ENCODE results near the gene TSPAN9.

Gene TSPAN9

GRCh38 chr12:3129301-3130056 lies 52.3 kb downstream of the TSPAN9 start:
- peak; percentile 40 for DNase-seq

- DNase-seq: no peak
These were observed 53.1 kb downstream of the TSPAN9 start for GRCh38 chr12:3130057-3130830.

GRCh38 chr12:3131129-3131528 lies 54.0 kb downstream of the TSPAN9 start:
- DNase-seq: no peak

- no peak for DNase-seq
These were observed 55.6 kb downstream of the TSPAN9 start for GRCh38 chr12:3132636-3133404.

- DNase-seq: no peak
These were observed 56.2 kb downstream of the TSPAN9 start for GRCh38 chr12:3133405-3133783.

- DNase-seq: no peak
These were observed 56.9 kb downstream of the TSPAN9 start for GRCh38 chr12:3134126-3134525.

- DNase-seq: no peak
These were observed 57.5 kb downstream of the TSPAN9 start for GRCh38 chr12:3134526-3135135.

- DNase-seq: peak; percentile 43
These were observed 58.6 kb downstream of the TSPAN9 start for GRCh38 chr12:3135522-3136461.

- DNase-seq: no peak
These were observed 59.6 kb downstream of the TSPAN9 start for GRCh38 chr12:3136641-3137267.

GRCh38 chr12:3137268-3137781 lies 60.1 kb downstream of the TSPAN9 start:
- no peak for DNase-seq

- no peak for DNase-seq
These were observed 60.8 kb downstream of the TSPAN9 start for GRCh38 chr12:3137814-3138445.

- no peak for DNase-seq
These were observed 61.8 kb downstream of the TSPAN9 start for GRCh38 chr12:3138941-3139511.

- no peak for DNase-seq
These were observed 62.6 kb downstream of the TSPAN9 start for GRCh38 chr12:3139760-3140159.

- no peak for DNase-seq
These were observed 63.1 kb downstream of the TSPAN9 start for GRCh38 chr12:3140284-3140683.

GRCh38 chr12:3141339-3142321 lies 64.5 kb downstream of the TSPAN9 start:
- DNase-seq: no peak

- DNase-seq: no peak
These were observed 65.2 kb downstream of the TSPAN9 start for GRCh38 chr12:3142386-3142785.

- no peak for DNase-seq
These were observed 67.3 kb downstream of the TSPAN9 start for GRCh38 chr12:3144495-3144894.

GRCh38 chr12:3145033-3145432 lies 67.9 kb downstream of the TSPAN9 start:
- DNase-seq: no peak

Measured in stimulated activated CD8-positive, alpha-beta memory T cell treated with anti-CD3 and anti-CD28 coated beads, Interleukin-4, amount 100 ng/mL, for 48 hours (primary cell).